ENCODE measurements around the gene RXRA.

The RXRA gene

GRCh38 chr9:134384811-134385479 lies 58.7 kb downstream of the RXRA start:
- no peak for FAIRE-seq

- FAIRE-seq, result no peak
Measured at GRCh38 chr9:134385915-134386314, 59.7 kb downstream of the RXRA start.

DNA sequence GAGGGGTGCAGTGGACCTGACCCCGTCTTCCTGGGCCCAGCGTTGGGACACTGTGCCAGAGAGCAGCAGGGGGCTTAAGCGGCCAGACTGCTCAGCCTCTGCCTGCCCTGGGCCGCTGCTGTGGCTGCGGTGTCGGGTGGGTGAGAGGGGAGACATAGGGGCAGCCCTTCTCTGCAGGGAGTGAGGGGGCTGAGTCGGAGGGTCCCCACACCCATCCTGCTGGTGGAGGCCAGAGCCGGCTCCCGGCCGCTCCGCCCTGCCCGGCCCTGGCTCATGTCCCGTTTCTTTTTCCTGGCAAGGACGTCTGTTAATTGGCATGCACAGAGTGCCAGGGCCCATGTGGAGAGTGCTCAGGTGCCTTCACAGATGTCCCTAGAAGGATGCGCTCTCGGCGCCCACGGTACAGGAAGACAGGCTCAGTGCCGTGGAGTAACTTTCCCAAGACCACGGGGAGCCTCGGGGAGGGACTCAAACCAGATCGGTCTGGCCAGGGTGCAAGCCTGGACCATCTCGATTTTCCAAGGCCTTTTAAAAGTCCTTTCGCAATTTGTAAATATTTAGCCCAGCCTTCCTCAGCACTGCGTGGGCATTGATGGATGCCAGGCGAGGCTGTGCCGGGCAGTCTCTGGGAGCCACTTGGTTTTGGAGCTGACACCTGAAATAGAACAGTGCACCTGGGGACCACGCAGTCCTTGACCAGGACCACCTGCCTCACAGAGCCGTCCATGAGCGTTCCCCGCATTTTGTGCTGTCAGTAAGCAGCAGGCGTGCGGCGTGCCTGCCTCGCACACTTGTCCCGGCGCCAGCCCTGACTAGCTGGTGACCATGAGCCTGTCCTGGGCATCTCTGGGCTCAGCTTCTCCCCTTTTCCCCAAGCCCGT lies 60.9 kb downstream of the RXRA start:
- no peak for FAIRE-seq

DNA sequence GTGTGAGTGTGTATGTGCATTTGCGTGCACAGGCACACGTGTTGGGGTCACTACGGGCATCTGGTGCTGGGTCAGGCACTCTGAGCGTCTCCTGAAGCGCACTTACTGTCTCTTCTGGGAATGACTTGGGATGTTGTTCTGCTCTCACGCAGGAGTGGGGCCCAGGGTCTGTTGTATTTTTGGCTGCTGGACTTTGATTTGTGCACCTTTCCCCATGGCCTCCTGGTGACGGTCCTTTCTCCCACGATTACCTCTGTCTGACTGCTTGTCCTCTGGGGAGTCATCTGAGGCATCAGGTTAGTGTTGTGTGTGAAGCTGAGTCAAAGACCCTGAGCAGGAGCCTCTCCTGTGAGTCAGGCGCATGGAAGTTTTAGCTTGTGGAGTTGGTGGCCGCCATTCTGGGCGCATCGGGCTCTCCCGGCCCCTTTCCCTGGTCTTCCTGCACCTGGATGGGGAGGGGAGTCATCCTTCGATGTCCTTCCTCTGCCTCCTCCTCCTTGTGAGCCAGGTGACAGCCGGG lies 62.1 kb downstream of the RXRA start:
- no peak for FAIRE-seq

- no peak for FAIRE-seq
Measured at GRCh38 chr9:134388976-134389375, 62.7 kb downstream of the RXRA start.

DNA sequence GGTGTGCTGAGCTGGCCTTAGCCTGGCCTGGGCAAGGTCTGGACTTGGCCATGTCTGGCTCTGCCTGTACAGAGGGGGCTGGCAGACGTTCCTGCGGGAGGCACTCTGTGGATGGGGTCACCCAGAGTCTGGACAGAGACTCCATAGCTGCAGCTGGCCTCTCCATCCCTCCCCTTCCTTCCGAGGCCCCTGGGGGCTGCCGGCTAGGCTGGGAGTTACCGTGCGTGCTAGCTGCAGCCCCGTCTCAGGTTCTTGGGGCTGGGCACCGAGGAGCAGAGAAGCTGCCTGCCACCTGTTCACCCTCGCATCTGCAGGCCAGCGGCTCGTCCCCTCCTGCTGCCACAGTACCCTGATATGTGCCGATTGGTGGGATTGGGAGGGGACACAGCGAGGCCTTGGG lies 63.4 kb downstream of the RXRA start:
- FAIRE-seq, result no peak

DNA sequence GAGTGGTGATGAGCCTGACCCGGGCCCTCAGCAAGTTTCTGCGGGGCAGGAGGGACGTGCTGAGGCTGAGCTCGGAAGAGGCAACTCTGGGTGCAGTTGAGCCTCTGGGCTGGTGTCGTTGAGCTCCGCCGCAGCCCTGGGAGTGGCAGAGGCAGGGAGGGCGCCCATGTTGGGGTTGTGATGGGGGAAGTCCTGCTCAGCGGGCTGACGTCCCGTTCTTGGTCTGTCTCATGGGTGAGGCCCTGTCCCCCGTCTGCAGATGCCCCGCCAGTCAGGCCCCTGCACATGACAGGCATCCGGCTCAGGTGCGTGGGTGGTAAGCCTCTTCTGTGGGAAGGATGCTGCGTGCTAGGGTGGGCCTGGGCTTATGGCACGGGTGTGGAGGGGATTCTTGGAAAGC lies 64.3 kb downstream of the RXRA start:
- FAIRE-seq, result no peak

DNA sequence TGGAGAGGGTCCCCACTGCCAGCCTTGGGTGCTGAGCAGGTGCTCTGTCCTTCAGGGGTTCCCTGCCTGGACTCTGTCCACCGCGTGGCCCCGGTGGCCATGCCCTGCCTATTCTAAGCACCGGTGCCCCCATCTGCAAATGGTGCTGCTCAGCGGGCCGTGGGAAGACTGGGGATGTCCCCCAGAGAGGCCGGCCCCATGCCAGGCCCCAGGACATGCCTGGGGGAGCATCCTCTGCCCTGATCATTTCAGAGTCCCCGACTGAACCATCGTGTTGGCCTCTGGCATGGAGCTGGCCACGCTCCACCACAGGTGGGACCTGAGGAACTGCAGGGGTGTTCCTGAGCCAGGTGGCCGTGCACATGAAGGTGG lies 64.7 kb downstream of the RXRA start:
- no peak for FAIRE-seq

DNA sequence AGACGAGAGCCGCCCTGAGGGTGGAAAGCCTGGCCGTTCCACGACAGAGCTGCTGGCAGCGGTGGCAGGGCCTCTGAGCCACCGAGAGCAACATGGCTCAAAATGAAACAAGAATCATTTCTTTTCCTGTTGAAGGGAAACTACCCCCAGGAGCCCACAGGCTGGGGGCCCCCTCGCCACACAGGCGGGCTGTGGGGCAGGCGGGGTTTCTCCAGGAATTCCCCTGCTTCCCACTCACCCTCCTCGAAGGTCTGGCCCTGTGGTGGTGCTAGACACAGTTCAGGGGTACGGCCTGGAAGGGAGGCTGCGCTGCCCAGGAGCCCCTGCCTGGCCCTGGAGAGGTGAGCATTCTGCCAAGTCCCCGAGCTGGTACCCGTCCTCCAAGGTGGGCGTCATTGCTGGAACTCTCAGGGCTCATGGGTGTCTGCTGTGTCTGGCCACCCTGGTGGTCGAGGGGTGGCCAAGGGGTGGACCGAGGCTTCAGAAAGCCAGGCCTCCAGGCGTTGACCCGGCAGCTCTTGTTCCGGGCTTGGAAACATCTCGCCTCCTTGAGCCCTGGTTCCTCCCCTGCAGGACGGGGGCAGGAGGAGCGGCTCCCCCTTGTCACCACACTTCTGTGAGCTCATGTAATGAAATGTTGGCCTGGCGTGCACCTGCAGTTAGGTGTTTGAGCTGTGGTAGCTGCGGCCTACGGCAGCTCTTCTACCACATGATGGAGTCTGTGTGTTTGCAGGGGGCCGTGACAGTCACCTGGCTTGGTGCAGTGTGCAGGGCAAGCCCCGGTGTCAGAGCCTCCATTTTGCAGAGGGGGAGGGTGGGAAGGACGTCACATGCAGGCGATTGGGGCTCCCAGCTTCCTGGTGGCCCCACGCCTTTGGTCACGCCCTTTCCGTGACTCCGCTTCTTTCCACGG lies 65.3 kb downstream of the RXRA start:
- FAIRE-seq, result no peak

GRCh38 chr9:134392900-134393299 lies 66.6 kb downstream of the RXRA start:
- no peak for FAIRE-seq

DNA sequence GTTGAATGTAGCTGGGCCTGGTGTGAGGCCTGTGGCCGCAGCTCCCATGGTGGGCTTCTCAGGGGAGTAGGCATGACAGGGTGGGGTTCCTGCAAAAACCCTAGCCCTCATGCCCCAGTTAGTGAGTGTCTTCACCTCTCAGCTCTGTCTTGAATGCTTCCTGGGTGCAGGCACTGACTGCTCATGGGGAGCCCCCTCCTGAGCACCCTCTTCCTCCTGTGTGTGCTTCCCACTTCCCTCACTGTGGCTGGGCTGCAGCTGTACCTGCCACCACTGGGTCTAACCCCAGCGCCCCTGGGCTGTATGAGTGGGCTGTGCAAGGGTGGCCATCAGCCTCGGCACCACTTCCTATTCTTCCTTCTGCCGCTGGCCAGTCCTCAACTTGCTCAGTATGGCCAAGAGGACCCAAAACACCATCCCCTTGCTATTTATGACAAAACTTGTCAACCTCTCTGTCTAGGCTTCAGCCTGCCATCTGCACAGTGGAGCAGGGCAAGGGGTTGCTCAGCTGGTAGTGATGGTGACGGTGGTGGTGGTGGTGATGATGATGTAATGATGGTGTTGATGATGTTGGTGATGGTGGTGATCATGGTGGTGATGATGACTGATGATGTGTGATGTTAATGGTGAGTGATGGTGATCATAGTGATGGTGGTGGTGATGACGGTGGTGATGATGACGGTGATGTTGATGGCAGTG lies 67.5 kb downstream of the RXRA start:
- no peak for FAIRE-seq

- no peak for FAIRE-seq
Measured at GRCh38 chr9:134395002-134395517, 68.8 kb downstream of the RXRA start.

DNA sequence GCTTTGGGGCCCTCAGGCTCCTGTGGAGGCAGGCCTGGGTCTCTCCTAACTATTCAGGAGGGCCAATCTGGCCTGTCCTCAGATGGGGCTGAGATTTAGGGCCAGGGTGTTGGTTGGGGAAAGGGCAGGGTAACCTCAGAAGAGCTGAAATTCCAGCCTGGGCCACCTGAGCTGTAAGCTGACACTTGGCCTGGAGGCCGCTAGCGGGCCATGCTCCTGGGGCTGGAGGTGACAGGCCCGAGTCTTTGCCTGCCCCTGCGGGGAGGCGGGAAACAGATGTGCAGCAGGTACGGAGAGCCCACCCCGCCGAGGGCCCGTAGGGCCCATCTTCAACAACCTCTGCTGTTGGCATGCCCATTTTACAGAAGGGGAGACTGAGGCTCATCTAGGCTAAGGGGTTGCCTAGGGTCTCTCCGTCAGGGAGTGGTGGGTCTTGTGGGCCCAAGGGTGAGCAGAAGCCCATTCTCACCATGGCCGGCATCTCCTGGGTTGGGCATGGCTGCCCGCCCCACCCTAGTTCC lies 69.5 kb downstream of the RXRA start:
- FAIRE-seq, result no peak

- FAIRE-seq, result no peak
Measured at GRCh38 chr9:134396258-134396742, 70.0 kb downstream of the RXRA start.

DNA sequence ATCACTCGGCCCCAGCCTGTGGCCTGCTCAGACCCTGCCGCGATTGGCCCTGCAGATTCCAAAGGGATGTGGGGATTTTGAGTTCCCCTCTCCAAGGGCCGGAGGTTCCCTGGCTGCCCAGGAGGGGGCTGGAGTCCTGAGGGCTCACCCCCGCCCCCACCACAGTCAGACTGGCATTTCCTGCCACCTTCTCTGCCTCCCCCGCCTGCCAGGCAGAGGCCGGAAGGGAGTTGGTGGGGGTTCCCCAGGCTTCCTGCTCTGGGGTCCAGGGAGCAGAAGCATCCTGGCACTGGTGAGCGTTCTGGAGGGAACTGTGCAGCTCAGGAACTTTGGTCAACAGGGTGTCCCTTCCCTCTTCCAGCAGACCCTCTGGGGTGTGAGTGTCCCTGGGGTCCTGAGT lies 70.6 kb downstream of the RXRA start:
- no peak for FAIRE-seq

DNA sequence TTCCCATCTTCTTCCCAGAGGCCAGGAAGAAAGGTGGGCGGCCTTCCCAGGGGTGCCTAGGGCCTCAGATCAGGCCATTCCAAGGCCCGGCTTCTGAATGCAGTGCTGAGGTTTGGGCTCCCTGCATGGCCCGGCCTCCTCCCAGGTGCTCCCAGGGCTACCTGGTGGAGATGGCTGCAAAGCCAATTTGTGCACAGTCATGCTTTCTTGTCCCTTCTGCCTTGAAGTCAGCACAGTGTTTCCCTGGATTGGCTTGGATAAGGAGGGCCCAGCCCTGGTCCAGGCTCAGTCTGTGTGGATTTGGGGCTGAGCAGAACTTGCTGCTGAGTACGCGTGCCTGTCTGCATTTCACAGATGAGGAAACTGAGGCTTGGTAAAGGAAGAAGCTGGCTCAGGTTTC lies 72.5 kb downstream of the RXRA start:
- no peak for FAIRE-seq

DNA sequence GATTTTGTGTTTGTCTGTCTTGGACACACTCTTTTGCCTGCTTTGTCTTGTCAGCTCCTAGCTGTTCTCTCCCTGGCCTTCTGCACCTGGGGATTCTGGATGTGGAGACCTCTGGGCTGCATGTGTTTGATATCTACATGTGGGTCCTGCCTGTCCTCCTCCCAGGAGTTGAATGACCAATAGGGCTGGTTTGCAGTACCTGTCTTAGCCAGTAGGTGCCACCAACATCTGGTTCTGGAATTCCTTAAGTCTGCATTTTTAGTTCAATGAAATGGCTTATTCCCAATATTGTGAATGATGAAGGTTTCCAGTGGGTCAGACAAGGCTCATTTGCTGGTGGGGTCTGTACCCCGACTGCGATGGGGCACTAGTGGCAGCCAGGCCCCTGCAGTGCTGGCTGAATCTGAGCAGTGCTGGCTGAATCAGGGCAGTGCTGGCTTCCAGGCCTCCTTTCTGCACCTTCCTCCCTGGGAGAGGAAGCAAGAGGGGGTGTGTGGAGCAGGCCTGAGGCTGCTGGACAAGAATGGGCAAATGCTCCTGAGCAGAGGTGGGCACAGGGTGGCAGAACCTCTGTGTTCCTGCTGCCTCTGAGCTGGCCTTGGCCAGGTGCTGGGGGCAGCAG lies 73.3 kb downstream of the RXRA start:
- FAIRE-seq, result no peak

GRCh38 chr9:134400283-134400682 lies 74.0 kb downstream of the RXRA start:
- FAIRE-seq, result no peak

DNA sequence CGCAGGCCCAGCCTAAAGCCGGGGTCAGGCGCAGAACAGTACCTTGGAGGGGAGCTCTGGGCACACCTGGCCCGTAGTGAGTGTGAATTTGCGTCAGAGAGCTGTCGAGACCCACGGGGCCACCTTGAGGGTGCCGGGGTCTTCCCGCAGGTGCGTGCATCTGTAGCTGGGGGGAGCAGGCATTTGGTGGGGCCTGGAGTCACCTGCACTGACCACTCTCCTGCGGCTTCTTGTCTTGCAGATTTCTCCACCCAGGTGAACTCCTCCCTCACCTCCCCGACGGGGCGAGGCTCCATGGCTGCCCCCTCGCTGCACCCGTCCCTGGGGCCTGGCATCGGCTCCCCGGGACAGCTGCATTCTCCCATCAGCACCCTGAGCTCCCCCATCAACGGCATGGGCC lies 75.1 kb downstream of the RXRA start:
- FAIRE-seq, result no peak

GRCh38 chr9:134402182-134402581 lies 75.9 kb downstream of the RXRA start:
- no peak for FAIRE-seq

- FAIRE-seq, result no peak
Measured at GRCh38 chr9:134403292-134403681, 77.0 kb downstream of the RXRA start.

Measured in endometrium (tissue), 2 donors.